ENCODE data around the gene MARK3.
"Not testable (repeated sequence)": the region's sequence is repeated elsewhere in the genome, so short reads cannot be mapped to it uniquely, and the experiment has no call there.

The MARK3 gene

DNA sequence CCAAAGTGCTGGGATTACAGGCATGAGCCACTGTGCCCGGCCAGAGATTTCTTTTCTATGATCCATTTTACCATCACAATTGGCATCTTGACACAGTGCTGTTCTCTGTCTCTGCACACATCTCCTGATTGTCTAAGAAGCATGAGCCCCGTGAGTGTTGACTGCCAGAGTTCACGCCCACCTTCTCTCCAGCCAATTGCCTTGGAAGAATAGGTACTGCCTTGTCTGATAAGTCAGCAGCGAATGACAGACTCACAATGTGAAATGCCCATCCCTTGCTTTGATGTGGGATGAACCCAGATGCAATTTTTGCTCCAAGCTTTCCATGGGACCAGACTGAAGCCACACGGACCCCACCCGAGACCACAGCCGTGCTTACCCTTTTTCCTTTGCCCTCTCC, 31.9 kb upstream of the MARK3 start:
- TF ChIP-seq, protein P1, sequence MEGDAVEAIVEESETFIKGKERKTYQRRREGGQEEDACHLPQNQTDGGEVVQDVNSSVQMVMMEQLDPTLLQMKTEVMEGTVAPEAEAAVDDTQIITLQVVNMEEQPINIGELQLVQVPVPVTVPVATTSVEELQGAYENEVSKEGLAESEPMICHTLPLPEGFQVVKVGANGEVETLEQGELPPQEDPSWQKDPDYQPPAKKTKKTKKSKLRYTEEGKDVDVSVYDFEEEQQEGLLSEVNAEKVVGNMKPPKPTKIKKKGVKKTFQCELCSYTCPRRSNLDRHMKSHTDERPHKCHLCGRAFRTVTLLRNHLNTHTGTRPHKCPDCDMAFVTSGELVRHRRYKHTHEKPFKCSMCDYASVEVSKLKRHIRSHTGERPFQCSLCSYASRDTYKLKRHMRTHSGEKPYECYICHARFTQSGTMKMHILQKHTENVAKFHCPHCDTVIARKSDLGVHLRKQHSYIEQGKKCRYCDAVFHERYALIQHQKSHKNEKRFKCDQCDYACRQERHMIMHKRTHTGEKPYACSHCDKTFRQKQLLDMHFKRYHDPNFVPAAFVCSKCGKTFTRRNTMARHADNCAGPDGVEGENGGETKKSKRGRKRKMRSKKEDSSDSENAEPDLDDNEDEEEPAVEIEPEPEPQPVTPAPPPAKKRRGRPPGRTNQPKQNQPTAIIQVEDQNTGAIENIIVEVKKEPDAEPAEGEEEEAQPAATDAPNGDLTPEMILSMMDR (IDR thresholded peaks at IDR 0.05; ENCODE audit: insufficient read depth, low read depth, low read length, missing control alignments): no peak
- no peak overlapping the region for H3K4me3 ChIP-seq (ENCODE audit: low read length)
- no peak for DNase-seq (ENCODE audit: low read depth)

DNA sequence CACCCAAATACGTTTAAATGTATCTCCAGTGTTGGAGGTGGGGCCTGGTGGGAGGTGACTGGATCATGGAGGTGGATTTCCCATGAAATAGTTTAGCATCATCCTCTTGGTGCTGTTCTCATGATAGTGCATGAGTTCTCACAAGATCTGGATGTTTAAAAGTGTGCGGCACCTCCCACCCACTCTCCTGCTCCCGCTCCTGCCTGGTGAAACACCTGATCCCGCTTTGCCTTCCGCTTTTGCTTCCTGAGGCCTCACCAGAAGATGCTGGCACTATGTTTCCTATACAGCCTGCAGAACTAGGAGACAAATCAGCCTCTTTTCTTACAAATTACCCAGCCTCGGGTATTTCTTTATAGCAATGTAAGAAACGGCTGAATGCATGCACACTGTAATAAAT, 31.1 kb upstream of the MARK3 start:
- no peak for DNase-seq (ENCODE audit: low read depth)

DNA sequence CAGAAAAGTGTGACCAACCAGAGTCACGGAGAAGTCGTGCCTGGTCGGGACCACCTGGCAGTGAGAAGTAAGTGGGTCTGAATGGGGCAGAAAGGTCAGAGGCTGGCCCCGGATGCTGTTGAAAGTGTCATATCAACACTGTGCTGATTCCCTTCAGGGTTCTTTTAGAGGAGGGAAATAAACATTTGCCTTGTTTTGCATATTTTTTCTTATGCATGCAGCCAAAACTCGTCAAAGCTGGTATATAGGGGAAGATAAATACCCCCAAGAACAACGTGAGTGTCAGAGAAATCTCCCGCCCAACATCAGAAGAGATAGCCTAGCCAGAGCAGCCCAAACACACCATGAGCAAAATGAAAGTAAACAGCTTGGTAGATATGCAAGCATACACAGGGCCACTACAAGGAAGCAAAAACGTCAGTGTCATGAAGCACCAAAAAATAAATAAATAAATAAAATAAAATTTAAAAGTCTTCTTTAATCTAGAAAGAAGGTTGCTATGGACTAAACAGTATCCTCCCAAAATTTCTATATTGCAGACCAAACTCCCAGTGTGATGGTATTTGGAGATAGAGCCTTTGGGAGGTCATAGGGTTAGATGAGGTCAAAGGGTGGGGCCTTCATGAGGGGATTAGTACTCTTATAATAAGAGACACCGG, 29.1 kb upstream of the MARK3 start:
- TF ChIP-seq, protein P1 (IDR thresholded peaks at IDR 0.05; ENCODE audit: insufficient read depth, low read depth, low read length, missing control alignments): no peak
- DNase-seq (ENCODE audit: low read depth): no peak
- H3K4me3 ChIP-seq (ENCODE audit: low read length): no peak overlapping the region

More for the DNA sequence above, 31.1 kb upstream of the MARK3 start:
- TF ChIP-seq, protein P1 (IDR thresholded peaks at IDR 0.05; ENCODE audit: insufficient read depth, low read depth, low read length, missing control alignments): no peak
- H3K4me3 ChIP-seq (ENCODE audit: low read length): no peak overlapping the region

DNA sequence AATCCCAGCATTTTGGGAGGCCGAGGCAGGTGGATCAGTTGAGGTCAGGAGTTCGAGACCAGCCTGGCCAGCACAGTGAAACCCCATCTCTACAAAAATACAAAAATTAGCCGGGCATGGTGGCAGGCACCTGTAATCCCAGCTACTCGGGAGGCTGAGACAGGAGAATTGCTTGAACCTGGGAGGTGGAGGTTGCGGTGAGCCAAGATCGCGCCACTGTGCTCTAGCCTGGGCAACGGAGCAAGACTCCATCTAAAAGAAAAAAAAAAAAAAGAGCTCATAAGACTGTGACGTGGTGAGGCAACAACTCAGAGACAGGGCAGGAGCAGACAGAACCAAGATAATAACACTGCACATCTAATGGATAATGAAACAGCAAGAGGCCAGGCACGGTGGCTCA, 27.7 kb upstream of the MARK3 start:
- not testable (repeated sequence) for H3K4me3 ChIP-seq (ENCODE audit: low read length); DNase-seq (ENCODE audit: low read depth)

DNA sequence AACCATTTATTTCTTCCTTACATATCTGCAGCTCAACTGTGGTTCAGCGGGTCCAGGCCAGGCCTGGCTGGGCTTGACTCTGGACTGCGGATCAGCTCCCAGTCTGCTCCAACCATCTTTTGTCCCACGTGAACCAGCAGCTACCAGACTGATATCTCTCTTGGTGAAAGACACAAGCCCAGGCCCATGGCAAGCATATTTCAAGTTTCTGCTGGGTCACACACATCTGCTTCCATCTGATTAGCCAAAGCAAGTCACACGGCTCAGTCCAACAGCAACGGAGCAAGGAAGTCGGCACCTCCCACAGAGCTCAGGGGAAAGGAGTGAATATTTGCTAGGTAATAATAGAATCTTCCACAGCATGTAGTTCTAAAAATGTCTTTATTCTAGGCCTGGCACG, 24.7 kb upstream of the MARK3 start:
- DNase-seq (ENCODE audit: low read depth): no peak
- H3K4me3 ChIP-seq (ENCODE audit: low read length): no peak overlapping the region
- TF ChIP-seq, protein P1 (IDR thresholded peaks at IDR 0.05; ENCODE audit: insufficient read depth, low read depth, low read length, missing control alignments): no peak

DNA sequence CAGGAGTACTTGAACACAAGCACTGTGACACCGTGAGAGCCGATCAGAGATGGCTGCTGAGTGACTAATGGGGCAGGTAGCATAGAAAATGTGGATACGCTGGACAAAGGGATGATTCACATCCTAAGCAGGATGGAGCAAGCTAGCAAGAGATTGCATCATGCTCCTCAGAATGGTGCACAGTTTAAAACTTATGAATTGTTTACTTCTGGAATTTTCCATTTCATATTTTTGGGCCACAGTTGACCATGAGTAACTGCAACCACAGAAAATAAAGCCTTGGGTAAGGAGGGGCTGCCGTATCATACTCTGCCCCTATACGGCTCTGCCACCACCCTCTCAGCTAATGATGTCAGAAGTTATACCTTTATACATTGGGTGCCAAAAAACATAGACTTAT, 23.3 kb upstream of the MARK3 start:
- TF ChIP-seq, protein P1 (IDR thresholded peaks at IDR 0.05; ENCODE audit: insufficient read depth, low read depth, low read length, missing control alignments): no peak
- DNase-seq (ENCODE audit: low read depth): peak; percentile 98
- H3K4me3 ChIP-seq (ENCODE audit: low read length): no peak overlapping the region

DNA sequence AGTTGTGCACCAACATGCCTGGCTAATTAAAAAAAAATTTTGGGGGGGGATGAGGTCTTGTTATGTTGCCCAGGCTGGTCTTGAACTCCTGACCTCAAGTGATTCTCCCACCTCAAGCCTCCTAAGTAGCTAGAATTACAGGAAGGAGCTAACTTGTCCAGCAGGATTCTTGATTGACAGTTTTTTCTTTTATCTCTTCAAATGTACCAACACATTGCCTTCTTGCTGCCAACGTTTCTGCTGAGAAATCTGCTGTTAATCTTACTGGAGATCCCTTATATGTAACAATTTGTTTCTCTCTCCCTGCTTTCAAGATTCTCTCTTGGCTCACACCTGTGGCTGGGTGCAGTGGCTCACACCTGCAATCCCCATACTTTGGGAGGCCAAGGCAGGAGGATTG, 22.4 kb upstream of the MARK3 start:
- DNase-seq (ENCODE audit: low read depth): peak; percentile 65
- TF ChIP-seq, protein P1 (IDR thresholded peaks at IDR 0.05; ENCODE audit: insufficient read depth, low read depth, low read length, missing control alignments): no peak
- no peak overlapping the region for H3K4me3 ChIP-seq (ENCODE audit: low read length)

All from epithelial cell of esophagus (primary cell).